HG02642 (cell line): ENCODE results near the gene AMPD3.
A peak's percentile ranks its signal among the peaks of the same experiment; 100 is the strongest.

Experiments used
- ATAC-seq: cut with Tn5 transposase; IDR thresholded peaks from one replicate; pipeline ENCODE4 v1.9.1; 2021; ENCODE audit warnings: mild to moderate bottlenecking; ENCODE audit not compliant: unreplicated experiment, poor library complexity

AMPD3 gene

GRCh38 chr11:10528121-10528520 is 73.1 kb downstream of the AMPD3 start:
- ATAC-seq = no peak

- no peak for ATAC-seq
Observed at GRCh38 chr11:10529279-10529678, 74.2 kb downstream of the AMPD3 start.

- no peak for ATAC-seq
Observed at GRCh38 chr11:10532526-10532925, 77.5 kb downstream of the AMPD3 start.

- ATAC-seq = no peak
Observed at GRCh38 chr11:10533323-10533722, 78.3 kb downstream of the AMPD3 start.

- ATAC-seq = no peak
Observed at GRCh38 chr11:10534316-10534715, 79.3 kb downstream of the AMPD3 start.

- no peak for ATAC-seq
Observed at GRCh38 chr11:10537600-10537999, 82.5 kb downstream of the AMPD3 start.

- ATAC-seq = no peak
Observed at GRCh38 chr11:10538924-10539323, 83.9 kb downstream of the AMPD3 start.

- no peak for ATAC-seq
Observed at GRCh38 chr11:10539339-10539738, 84.3 kb downstream of the AMPD3 start.

- peak; percentile 29 for ATAC-seq
Observed at GRCh38 chr11:10540546-10540914, 85.5 kb downstream of the AMPD3 start.

GRCh38 chr11:10540915-10541560 is 86.0 kb downstream of the AMPD3 start, which contains the start of gene RNF141:
Gene RNF141 (minus strand): TSS chr11:10541187. CDS start chr11:10534158, 7,029 bp downstream.
- peak; percentile 98 for ATAC-seq

GRCh38 chr11:10541561-10541930 is 86.5 kb downstream of the AMPD3 start:
- no peak for ATAC-seq

GRCh38 chr11:10542776-10543175 is 87.7 kb downstream of the AMPD3 start:
- no peak for ATAC-seq

- ATAC-seq = no peak
Observed at GRCh38 chr11:10543782-10544181, 88.7 kb downstream of the AMPD3 start.

GRCh38 chr11:10544491-10545465 is 89.7 kb downstream of the AMPD3 start:
- no peak for ATAC-seq

GRCh38 chr11:10550503-10551289 is 95.6 kb downstream of the AMPD3 start:
- no peak for ATAC-seq

GRCh38 chr11:10551290-10551592 is 96.2 kb downstream of the AMPD3 start:
- ATAC-seq = no peak

GRCh38 chr11:10551845-10552352 is 96.8 kb downstream of the AMPD3 start:
- ATAC-seq = no peak

- no peak for ATAC-seq
Observed at GRCh38 chr11:10556590-10556989, 101.5 kb downstream of the AMPD3 start.
